ENCODE measurements around the gene ABLIM3.

Gene ABLIM3

DNA sequence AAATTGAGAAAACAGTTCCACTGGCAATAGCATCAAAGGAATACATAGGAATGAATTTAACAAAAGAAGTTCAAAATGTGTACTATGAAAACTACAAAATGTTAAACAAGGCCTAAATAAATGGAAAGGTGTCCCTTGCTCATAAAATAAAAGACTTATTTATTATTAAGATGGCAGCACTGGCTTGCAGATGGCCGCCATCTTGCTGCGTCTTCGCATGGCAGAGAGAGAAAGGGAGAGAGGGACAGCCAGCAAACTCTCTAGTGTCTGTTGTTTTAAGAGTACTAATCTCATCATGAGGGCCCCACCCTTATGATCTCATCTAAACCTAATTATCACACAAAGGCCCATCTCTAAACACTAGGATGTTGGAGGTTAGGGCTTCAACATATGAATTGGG lies 47.1 kb downstream of the ABLIM3 start:
- DNase-seq (ENCODE audit: low read depth) = no peak

DNA sequence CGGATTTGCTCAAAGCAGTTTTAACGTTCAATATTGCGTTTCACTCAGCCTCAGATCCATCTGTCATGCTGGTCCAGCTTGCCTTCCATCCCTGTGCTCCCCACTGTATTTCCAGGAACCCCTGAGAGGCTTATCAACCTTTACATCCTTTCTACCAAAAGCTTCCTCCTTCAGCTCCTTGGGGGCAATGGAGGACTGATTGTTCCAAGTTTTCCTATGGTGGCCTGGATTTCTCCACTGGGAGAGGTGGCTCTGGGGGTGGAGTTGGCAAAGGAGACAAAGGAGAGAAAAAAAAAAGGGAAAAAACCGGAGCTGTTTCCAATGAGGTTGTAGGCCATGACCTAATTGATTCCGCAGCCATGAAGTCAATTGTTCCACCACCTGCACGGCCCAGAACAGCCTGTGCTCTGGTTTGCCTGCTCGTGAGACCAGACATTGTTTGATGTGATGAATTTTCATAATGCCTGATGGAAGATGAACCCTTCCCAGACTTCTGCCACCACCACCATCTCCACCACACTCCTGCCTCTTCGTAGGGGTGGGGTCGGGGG lies 54.1 kb downstream of the ABLIM3 start:
- no peak for DNase-seq (ENCODE audit: low read depth)

- DNase-seq (ENCODE audit: low read depth) = no peak
Measured at GRCh38 chr5:149195962-149196361, 54.7 kb downstream of the ABLIM3 start.

- DNase-seq (ENCODE audit: low read depth) = no peak
Measured at GRCh38 chr5:149198148-149198547, 56.9 kb downstream of the ABLIM3 start.

- no peak for DNase-seq (ENCODE audit: low read depth)
Measured at GRCh38 chr5:149200355-149200754, 59.1 kb downstream of the ABLIM3 start.

DNA sequence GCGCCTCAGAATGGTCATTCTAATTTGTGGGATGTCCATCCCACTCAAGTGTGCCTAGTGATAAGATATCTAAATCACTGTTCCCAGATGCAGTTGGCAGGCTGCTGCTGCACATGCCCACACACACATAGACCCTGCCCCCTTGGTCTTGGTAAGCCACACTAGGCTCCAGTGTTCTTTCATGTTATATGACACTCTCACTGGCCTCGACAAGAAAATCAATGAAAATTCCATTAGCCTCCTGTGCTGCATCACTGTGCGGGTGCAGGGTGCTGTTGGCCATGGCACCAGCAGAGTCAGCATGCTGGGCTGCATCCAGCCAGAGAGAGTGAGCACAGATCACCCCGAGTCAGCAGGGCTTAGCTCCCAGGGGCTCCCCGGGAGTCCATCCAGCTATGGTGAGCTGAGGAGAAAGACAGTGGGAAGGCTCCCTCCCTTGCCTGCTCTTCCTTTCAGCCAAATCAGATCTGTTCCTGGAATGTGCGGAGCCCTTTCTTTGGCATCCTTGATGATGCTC lies 59.9 kb downstream of the ABLIM3 start:
- no peak for DNase-seq (ENCODE audit: low read depth)

DNA sequence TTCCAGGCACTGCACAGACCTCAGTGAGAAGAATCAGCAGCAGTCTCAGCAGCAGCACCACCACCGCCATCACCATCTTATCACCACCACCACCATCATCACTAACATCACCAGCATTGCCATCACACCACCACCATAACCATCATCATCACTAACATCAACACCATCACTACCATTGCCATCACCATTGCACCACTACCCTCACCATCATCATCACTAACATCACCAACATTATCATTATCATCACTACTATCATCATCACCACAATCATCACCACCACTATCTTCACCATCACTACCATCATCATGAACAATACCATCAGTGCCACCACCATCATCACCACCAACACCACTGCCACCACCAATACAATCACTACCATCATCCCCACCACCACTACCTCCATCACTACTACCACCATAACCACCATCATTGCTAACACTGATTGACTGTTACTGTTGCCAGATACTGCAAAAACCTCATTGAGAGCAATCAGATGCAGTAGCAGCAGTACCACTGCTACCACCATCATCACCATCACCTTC lies 61.7 kb downstream of the ABLIM3 start:
- DNase-seq (ENCODE audit: low read depth) = no peak

DNA sequence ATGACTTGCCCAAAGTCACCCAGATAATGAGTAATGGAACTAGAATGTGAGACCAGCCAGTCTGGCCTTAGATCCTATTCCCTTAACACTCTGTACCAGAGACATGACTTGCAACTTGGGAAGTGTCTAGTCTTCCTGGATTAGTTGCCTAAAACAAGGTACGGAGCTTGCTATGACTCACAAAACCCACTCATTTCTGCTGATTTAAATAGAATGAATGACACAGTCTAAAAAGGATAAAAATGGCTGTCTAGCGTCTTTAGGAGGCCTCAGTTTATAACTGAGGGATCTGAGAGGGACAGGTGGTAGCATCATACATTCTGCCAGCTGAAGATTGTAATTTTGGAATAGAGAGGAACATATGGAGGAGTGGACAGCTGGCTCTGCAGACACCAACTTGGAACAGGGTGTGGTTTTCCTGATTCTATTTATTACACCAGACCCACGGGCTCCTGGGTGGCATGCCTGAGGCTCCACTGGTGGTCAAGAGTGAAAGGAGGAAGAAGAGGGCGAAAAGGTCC lies 62.7 kb downstream of the ABLIM3 start:
- DNase-seq (ENCODE audit: low read depth) = no peak

GRCh38 chr5:149205625-149206523 lies 64.6 kb downstream of the ABLIM3 start:
- no peak for DNase-seq (ENCODE audit: low read depth)

- no peak for DNase-seq (ENCODE audit: low read depth)
Measured at GRCh38 chr5:149206524-149207141, 65.3 kb downstream of the ABLIM3 start.

DNA sequence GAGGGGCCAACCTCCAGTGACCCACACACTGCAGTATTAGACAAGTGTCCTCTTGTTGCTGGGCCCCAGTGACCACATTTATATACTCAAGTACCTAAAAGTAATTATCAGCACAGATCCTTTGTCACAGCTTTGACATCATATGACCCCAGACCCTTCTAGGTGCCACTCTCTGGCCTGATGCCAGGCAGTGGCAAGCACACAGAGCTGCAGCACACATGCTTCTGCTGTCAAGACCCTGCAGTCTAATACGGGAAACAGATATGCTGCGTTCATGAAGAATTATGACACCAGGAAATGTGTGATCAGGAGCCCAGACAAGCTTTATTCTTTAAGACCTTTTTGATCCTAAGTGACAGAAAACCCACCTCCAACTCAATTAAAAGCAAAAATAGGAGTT lies 66.5 kb downstream of the ABLIM3 start:
- no peak for DNase-seq (ENCODE audit: low read depth)

- DNase-seq (ENCODE audit: low read depth) = no peak
Measured at GRCh38 chr5:149210225-149210624, 68.9 kb downstream of the ABLIM3 start.

GRCh38 chr5:149210968-149211490 lies 69.7 kb downstream of the ABLIM3 start:
- DNase-seq (ENCODE audit: low read depth) = no peak

GRCh38 chr5:149211566-149211965 lies 70.3 kb downstream of the ABLIM3 start:
- no peak for DNase-seq (ENCODE audit: low read depth)

DNA sequence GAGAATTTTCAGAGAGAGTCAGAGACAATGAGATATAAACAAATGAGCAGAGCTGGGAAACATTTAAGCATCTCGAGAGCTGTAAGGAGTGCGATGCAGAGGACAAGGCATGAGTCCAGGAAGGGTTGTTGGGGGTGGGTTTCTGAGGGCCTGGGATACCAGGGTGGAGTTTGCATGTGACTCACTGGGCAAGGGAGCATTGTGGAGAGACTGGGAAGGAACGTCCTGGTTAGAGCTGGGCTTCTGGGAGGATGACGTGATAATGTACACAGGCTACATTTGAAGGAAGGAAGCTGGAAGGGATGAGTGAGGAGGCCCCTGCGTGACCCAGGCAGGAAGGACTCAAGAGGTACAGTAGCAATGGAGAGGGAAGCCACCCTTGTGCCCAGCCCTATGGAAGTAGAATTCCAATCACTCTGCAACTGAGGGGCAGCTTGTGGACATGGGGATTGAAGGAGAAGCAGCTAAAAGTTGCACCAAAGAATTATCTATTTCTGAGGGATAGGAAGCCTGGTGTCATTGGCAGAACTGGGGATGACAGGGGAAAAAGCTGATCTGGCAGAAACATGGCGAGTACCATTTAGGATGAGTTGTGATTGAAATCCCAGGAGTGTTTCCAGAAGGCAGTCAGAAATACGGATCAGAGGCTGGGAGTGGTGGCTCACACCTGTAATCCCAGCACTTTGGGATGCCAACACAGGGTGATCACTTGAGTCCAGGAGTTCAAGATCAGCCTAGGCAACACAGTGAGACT lies 71.1 kb downstream of the ABLIM3 start:
- DNase-seq (ENCODE audit: low read depth) = no peak

GRCh38 chr5:149213264-149213880 lies 72.1 kb downstream of the ABLIM3 start:
- DNase-seq (ENCODE audit: low read depth) = no peak

- no peak for DNase-seq (ENCODE audit: low read depth)
Measured at GRCh38 chr5:149215478-149216090, 74.3 kb downstream of the ABLIM3 start.

DNA sequence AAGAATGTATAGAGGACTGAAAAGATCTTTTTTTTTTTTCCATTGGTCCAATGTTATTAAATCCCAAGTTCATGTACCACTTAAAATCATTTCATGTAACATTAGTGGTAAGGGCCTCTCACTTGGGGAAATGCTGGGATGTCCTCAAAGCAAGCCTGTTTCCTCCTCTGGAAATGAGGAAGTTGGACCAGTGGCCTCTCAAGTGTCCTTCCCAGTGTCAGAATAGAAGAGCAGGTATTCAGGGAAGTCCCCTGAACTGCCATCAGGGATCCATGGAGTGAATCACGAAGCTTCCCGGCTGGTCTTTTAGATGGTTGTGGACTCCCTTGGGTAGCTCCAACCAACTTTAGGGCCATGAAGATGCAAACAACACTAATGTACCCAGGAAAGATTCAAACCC lies 75.2 kb downstream of the ABLIM3 start:
- DNase-seq (ENCODE audit: low read depth) = no peak

GRCh38 chr5:149217096-149217802 lies 76.0 kb downstream of the ABLIM3 start:
- no peak for DNase-seq (ENCODE audit: low read depth)

- no peak for DNase-seq (ENCODE audit: low read depth)
Measured at GRCh38 chr5:149217803-149218155, 76.5 kb downstream of the ABLIM3 start.

Data from stimulated activated CD8-positive, alpha-beta memory T cell treated with anti-CD3 and anti-CD28 coated beads, Interleukin-12 subunit alpha, Interleukin-12 subunit beta, amount 100 ng/mL, for 4 hours (primary cell).